Kidney epithelial cell (primary cell): ENCODE results near the gene ELOVL5. TPM values are rescaled to one million over a fixed set of nuclear protein-coding genes. Genes with fewer than 3 reads are reported as not detected.

ENCODE experiments used
- DNase-seq: peaks from one replicate; pipeline ENCODE4 v3.0.0-alpha.2; 2010; ENCODE audit warnings: low read depth
- H3K27me3 ChIP-seq: 2 replicates; pipeline ENCODE4 v1.6.0; 2011; ENCODE audit warnings: low read length; ENCODE audit not compliant: control insufficient read depth, insufficient read depth
- H3K36me3 ChIP-seq: 2 replicates; pipeline ENCODE4 v1.5.1; 2011; ENCODE audit warnings: low read length; ENCODE audit not compliant: control insufficient read depth, insufficient read depth
- H3K4me3 ChIP-seq: 2 replicates; pipeline ENCODE4 v1.5.1; 2011; ENCODE audit warnings: low read depth, mild to moderate bottlenecking, control low read depth, low read length
- CTCF ChIP-seq: IDR thresholded peaks from 2 replicates; pipeline ENCODE4 v1.5.1; 2011; ENCODE audit warnings: mild to moderate bottlenecking, moderate library complexity, low read length, control low read depth, inconsistent platforms; ENCODE audit not compliant: insufficient read depth, poor library complexity, severe bottlenecking
- total RNA-seq: library from RNA; depleted of rRNA; stranded (reverse); fragments of >200 nt; gene quantifications from 2 replicates; pipeline ENCODE4 v1.2.3, GENCODE V29; 2015

Gene ELOVL5
- total RNA-seq, 1 donor from 2014 or later = 63.6 TPM

GRCh38 chr6:53268858-53269608 is 79.7 kb downstream of the ELOVL5 start:
- Histone ChIP-seq H3K27me3 (no peaks in the 10 kb centered on the region), H3K36me3 (peaks cover 3% of the 10 kb centered on the region), H3K4me3 (no peak overlapping the region)
- no peak for DNase-seq
- no peak for TF ChIP-seq CTCF

GRCh38 chr6:53266553-53267090 is 82.1 kb downstream of the ELOVL5 start:
- DNase-seq = no peak

GRCh38 chr6:53264915-53265607 is 83.7 kb downstream of the ELOVL5 start:
- Histone ChIP-seq H3K36me3 (no peaks in the 10 kb centered on the region), H3K27me3 (no peaks in the 10 kb centered on the region), H3K4me3 (no peak overlapping the region)
- TF ChIP-seq CTCF = no peak
- DNase-seq = no peak

More at GRCh38 chr6:53266553-53267090, 82.1 kb downstream of the ELOVL5 start:
- TF ChIP-seq CTCF = no peak
- Histone ChIP-seq H3K27me3 (no peaks in the 10 kb centered on the region), H3K4me3 (no peak overlapping the region), H3K36me3 (peaks cover 1% of the 10 kb centered on the region)

DNA sequence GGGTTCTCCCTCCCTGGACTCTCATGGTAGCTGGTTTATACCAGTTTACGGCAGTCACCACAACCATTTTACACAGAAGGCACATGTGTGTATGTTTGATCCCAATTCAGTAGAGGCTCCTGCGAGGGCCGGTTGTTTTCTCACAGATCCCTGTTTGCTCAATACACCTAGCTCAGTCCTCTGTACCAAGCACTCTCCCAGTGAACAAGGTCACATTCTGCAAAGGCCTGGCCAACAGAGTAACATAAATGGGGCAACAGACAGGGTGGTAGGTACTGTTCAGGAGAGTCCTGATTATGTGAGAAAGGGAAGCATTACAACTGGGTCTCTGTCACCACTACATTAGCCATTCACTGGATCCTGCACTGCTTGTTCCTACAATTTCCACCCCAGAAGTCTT is 84.4 kb downstream of the ELOVL5 start:
- Histone ChIP-seq H3K27me3 (no peaks in the 10 kb centered on the region), H3K4me3 (no peak overlapping the region), H3K36me3 (no peaks in the 10 kb centered on the region)
- TF ChIP-seq CTCF = no peak
- no peak for DNase-seq

GRCh38 chr6:53263917-53264316 is 84.8 kb downstream of the ELOVL5 start:
- Histone ChIP-seq H3K27me3 (no peaks in the 10 kb centered on the region), H3K36me3 (no peaks in the 10 kb centered on the region), H3K4me3 (no peak overlapping the region)
- no peak for TF ChIP-seq CTCF
- DNase-seq = no peak
